Measurements from ENCODE around the gene CCDC142. TPM values are rescaled to one million over a fixed set of nuclear protein-coding genes. Genes with fewer than 3 reads are reported as not detected.

CCDC142 gene
- total RNA-seq, 4 donors from 2014 or later, result 7.4 to 31.6 (median 27.3) TPM

- TF ChIP-seq CTCF (IDR thresholded peaks at IDR 0.05), result no peak
- ATAC-seq (ENCODE audit: low FRiP score), result peak; percentile 92
- peak; percentile 42 for DNase-seq (ENCODE audit: low spot score)
Measured at GRCh38 chr2:74440378-74441169, 42.2 kb downstream of the CCDC142 start.

- ATAC-seq (ENCODE audit: low FRiP score) (no peak), DNase-seq (ENCODE audit: low spot score) (no peak)
- TF ChIP-seq CTCF (IDR thresholded peaks at IDR 0.05), result no peak
Measured at GRCh38 chr2:74439803-74440377, 42.9 kb downstream of the CCDC142 start.

- ATAC-seq (ENCODE audit: low FRiP score), result no peak
- TF ChIP-seq CTCF (IDR thresholded peaks at IDR 0.05), result no peak
- DNase-seq (ENCODE audit: low spot score), result no peak
Measured at GRCh38 chr2:74439373-74439772, 43.4 kb downstream of the CCDC142 start.

- DNase-seq (ENCODE audit: low spot score), result no peak
- no peak for TF ChIP-seq CTCF (IDR thresholded peaks at IDR 0.05)
- ATAC-seq (ENCODE audit: low FRiP score), result no peak
Measured at GRCh38 chr2:74438248-74438647, 44.5 kb downstream of the CCDC142 start.

GRCh38 chr2:74436848-74437695 is 45.7 kb downstream of the CCDC142 start:
- no peak for DNase-seq (ENCODE audit: low spot score)
- no peak for TF ChIP-seq CTCF (IDR thresholded peaks at IDR 0.05)
- no peak for ATAC-seq (ENCODE audit: low FRiP score)

GRCh38 chr2:74436111-74436805 is 46.5 kb downstream of the CCDC142 start:
- no peak for DNase-seq (ENCODE audit: low spot score)
- no peak for TF ChIP-seq CTCF (IDR thresholded peaks at IDR 0.05)
- no peak for ATAC-seq (ENCODE audit: low FRiP score)

Data from omental fat pad (tissue), 4 donors.